Stimulated activated CD8-positive, alpha-beta memory T cell treated with anti-CD3 and anti-CD28 coated beads, Interleukin-7, amount 100 ng/mL, for 24 hours (primary cell): ENCODE results near the gene CACFD1.

Source experiments
- DNase-seq: peaks from one replicate; pipeline ENCODE4 v3.0.0-alpha.2; 2020; ENCODE audit warnings: low read depth

Gene CACFD1

GRCh38 chr9:133484671-133485437 lies 25.1 kb downstream of the CACFD1 start:
- no peak for DNase-seq

GRCh38 chr9:133485531-133486260 lies 25.9 kb downstream of the CACFD1 start:
- DNase-seq: no peak

- DNase-seq: no peak
Observed at GRCh38 chr9:133487331-133487725, 27.6 kb downstream of the CACFD1 start.

GRCh38 chr9:133488686-133489252 lies 29.0 kb downstream of the CACFD1 start:
- no peak for DNase-seq

- no peak for DNase-seq
Observed at GRCh38 chr9:133489253-133490190, 29.7 kb downstream of the CACFD1 start.

GRCh38 chr9:133490201-133490681 lies 30.5 kb downstream of the CACFD1 start:
- no peak for DNase-seq

GRCh38 chr9:133490865-133491655 lies 31.3 kb downstream of the CACFD1 start:
- no peak for DNase-seq

- no peak for DNase-seq
Observed at GRCh38 chr9:133491656-133491925, 31.8 kb downstream of the CACFD1 start.

GRCh38 chr9:133492061-133493021 lies 32.6 kb downstream of the CACFD1 start:
- DNase-seq: no peak

- no peak for DNase-seq
Observed at GRCh38 chr9:133493428-133493827, 33.6 kb downstream of the CACFD1 start.

GRCh38 chr9:133493845-133494540 lies 34.2 kb downstream of the CACFD1 start:
- no peak for DNase-seq

GRCh38 chr9:133494636-133495326 lies 35.0 kb downstream of the CACFD1 start:
- no peak for DNase-seq

GRCh38 chr9:133495327-133496293 lies 35.8 kb downstream of the CACFD1 start:
- no peak for DNase-seq

GRCh38 chr9:133496861-133497842 lies 37.4 kb downstream of the CACFD1 start:
- no peak for DNase-seq

- no peak for DNase-seq
Observed at GRCh38 chr9:133499132-133499891, 39.5 kb downstream of the CACFD1 start.

GRCh38 chr9:133499892-133500270 lies 40.1 kb downstream of the CACFD1 start:
- no peak for DNase-seq
